Large intestine (tissue), 3 donors: Measurements from ENCODE around the gene ATXN7L2. TPM values are rescaled to one million over a fixed set of nuclear protein-coding genes. Genes with fewer than 3 reads are reported as not detected.

Source experiments
- DNase-seq, 2 donors: peaks; one replicate each; pipeline versions ENCODE4 v3.0.0 to v3.0.0-alpha.2; 2013
- H3K27ac ChIP-seq: one replicate; pipeline ENCODE4 v1.5.1; 2013; ENCODE audit warnings: low read length
- H3K27me3 ChIP-seq: 2 replicates; pipeline ENCODE4 v1.6.1; 2013; ENCODE audit warnings: low read length; ENCODE audit not compliant: control insufficient read depth, insufficient read depth
- H3K36me3 ChIP-seq: 2 replicates; pipeline ENCODE4 v1.6.1; 2013; ENCODE audit warnings: low read length; ENCODE audit not compliant: control insufficient read depth, insufficient read depth
- H3K4me1 ChIP-seq: one replicate; pipeline ENCODE4 v1.6.1; 2013; ENCODE audit warnings: low read length; ENCODE audit not compliant: control insufficient read depth, insufficient read depth
- H3K4me3 ChIP-seq: one replicate; pipeline ENCODE4 v1.5.1; 2013; ENCODE audit warnings: low read length
- H3K9me3 ChIP-seq: one replicate; pipeline ENCODE4 v1.6.1; 2013; ENCODE audit warnings: mild to moderate bottlenecking, low read depth, low read length, moderate library complexity; ENCODE audit not compliant: control insufficient read depth
- WGBS: methylation state at CpG from one replicate; pipeline ENCODE4 v1.1.5; 2013; ENCODE audit warnings: low lambda C conversion rate; ENCODE audit not compliant: insufficient coverage; 5-methylcytosine and 5-hydroxymethylcytosine counted together
- polyA plus RNA-seq: library from polyadenylated mRNA; unstranded; fragments of 120-200 nt; gene quantifications from one replicate; pipeline ENCODE4 v1.2.1, GENCODE V29; 2013

ATXN7L2 gene
- polyA plus RNA-seq, 1 donor: 6.1 TPM

- H3K4me1 ChIP-seq: peaks cover 22% of the 10 kb centered on the region
- no peaks in the 10 kb centered on the region for H3K9me3 ChIP-seq
- H3K27me3 ChIP-seq: no peaks in the 10 kb centered on the region
- H3K4me3 ChIP-seq: no peak overlapping the region
- H3K27ac ChIP-seq: no peak overlapping the region
- peaks cover 38% of the 10 kb centered on the region for H3K36me3 ChIP-seq
- no peak for DNase-seq
- WGBS: no CpG with 5 or more reads among the region's 9 CpGs
Observed at GRCh38 chr1:109497449-109498160, 13.9 kb downstream of the ATXN7L2 start.

GRCh38 chr1:109498161-109498801 is 14.6 kb downstream of the ATXN7L2 start:
- no peak for DNase-seq
- no peak overlapping the region for H3K4me3 ChIP-seq
- peaks cover 38% of the 10 kb centered on the region for H3K36me3 ChIP-seq
- H3K27me3 ChIP-seq: no peaks in the 10 kb centered on the region
- peaks cover 20% of the 10 kb centered on the region for H3K4me1 ChIP-seq
- no peaks in the 10 kb centered on the region for H3K9me3 ChIP-seq
- no CpG with 5 or more reads among the region's 12 CpGs for WGBS
- no peak overlapping the region for H3K27ac ChIP-seq

GRCh38 chr1:109499081-109499480 is 15.4 kb downstream of the ATXN7L2 start:
- Histone ChIP-seq H3K27ac (peak overlapping the region; percentile 11), H3K27me3 (no peaks in the 10 kb centered on the region), H3K4me1 (peaks cover 16% of the 10 kb centered on the region), H3K9me3 (no peaks in the 10 kb centered on the region), H3K36me3 (peaks cover 38% of the 10 kb centered on the region), H3K4me3 (no peak overlapping the region)
- WGBS: 80% methylated on average over 1 of the region's 7 CpGs
- DNase-seq: no peak

- H3K4me3 ChIP-seq: no peak overlapping the region
- WGBS: no CpG with 5 or more reads among the region's 4 CpGs
- peaks cover 11% of the 10 kb centered on the region for H3K4me1 ChIP-seq
- peak; percentile 53 to 70 for DNase-seq
- no peaks in the 10 kb centered on the region for H3K9me3 ChIP-seq
- H3K36me3 ChIP-seq: peaks cover 38% of the 10 kb centered on the region
- H3K27ac ChIP-seq: no peak overlapping the region
- no peaks in the 10 kb centered on the region for H3K27me3 ChIP-seq
Observed at GRCh38 chr1:109499661-109500536, 16.2 kb downstream of the ATXN7L2 start.

- H3K27me3 ChIP-seq: no peaks in the 10 kb centered on the region
- peaks cover 35% of the 10 kb centered on the region for H3K36me3 ChIP-seq
- no peaks in the 10 kb centered on the region for H3K9me3 ChIP-seq
- H3K4me3 ChIP-seq: no peak overlapping the region
- peak in 1 of 2 donors; percentile 44 for DNase-seq
- WGBS: no CpG with 5 or more reads among the region's 5 CpGs
- H3K4me1 ChIP-seq: peaks cover 10% of the 10 kb centered on the region
- H3K27ac ChIP-seq: peak overlapping the region; percentile 5
Observed at GRCh38 chr1:109500941-109501381, 17.3 kb downstream of the ATXN7L2 start.

GRCh38 chr1:109501644-109502363 is 18.1 kb downstream of the ATXN7L2 start:
- Histone ChIP-seq H3K27ac (peak overlapping the region; percentile 5), H3K27me3 (no peaks in the 10 kb centered on the region), H3K4me3 (no peak overlapping the region), H3K9me3 (no peaks in the 10 kb centered on the region), H3K36me3 (peaks cover 26% of the 10 kb centered on the region), H3K4me1 (peaks cover 10% of the 10 kb centered on the region)
- WGBS: no CpG with 5 or more reads among the region's 5 CpGs
- no peak for DNase-seq

- DNase-seq: no peak
- WGBS: 100% methylated on average over 2 of the region's 3 CpGs
- H3K27me3 ChIP-seq: no peaks in the 10 kb centered on the region
- H3K4me1 ChIP-seq: peaks cover 10% of the 10 kb centered on the region
- peaks cover 20% of the 10 kb centered on the region for H3K36me3 ChIP-seq
- no peaks in the 10 kb centered on the region for H3K9me3 ChIP-seq
- no peak overlapping the region for H3K4me3 ChIP-seq
- H3K27ac ChIP-seq: no peak overlapping the region
Observed at GRCh38 chr1:109502364-109502851, 18.7 kb downstream of the ATXN7L2 start.

GRCh38 chr1:109503935-109504334 is 20.2 kb downstream of the ATXN7L2 start:
- Histone ChIP-seq H3K4me3 (no peak overlapping the region), H3K27ac (no peak overlapping the region), H3K9me3 (no peaks in the 10 kb centered on the region), H3K4me1 (peaks cover 3% of the 10 kb centered on the region), H3K36me3 (peaks cover 13% of the 10 kb centered on the region), H3K27me3 (no peaks in the 10 kb centered on the region)
- no peak for DNase-seq
- no CpG with 5 or more reads among the region's 5 CpGs for WGBS

- Histone ChIP-seq H3K27me3 (no peaks in the 10 kb centered on the region), H3K4me1 (peaks cover 2% of the 10 kb centered on the region), H3K4me3 (no peak overlapping the region), H3K36me3 (peaks cover 13% of the 10 kb centered on the region), H3K27ac (no peak overlapping the region), H3K9me3 (no peaks in the 10 kb centered on the region)
- no peak for DNase-seq
- WGBS: 80% methylated on average over 1 of the region's 1 CpG
Observed at GRCh38 chr1:109504974-109505373, 21.3 kb downstream of the ATXN7L2 start.
